Heart left ventricle (tissue), 16 donors: ENCODE data around the gene DLGAP1. TPM values are rescaled to one million over a fixed set of nuclear protein-coding genes. Genes with fewer than 3 reads are reported as not detected.

ENCODE experiments used
- ATAC-seq, 4 donors: fragments of 200-7000 bp; cut with Tn5 transposase; one replicate each; pipeline ENCODE4 v1.9.1; 2020 to 2022; ENCODE audit warnings: moderate library complexity in 4 of 4, mild to moderate bottlenecking in 3 of 4, moderate number of reproducible peaks in 1 of 4
- DNase-seq, 5 donors: peaks; one replicate each; pipeline ENCODE4 v3.0.0-alpha.2; 2020
- H3K27ac ChIP-seq, 12 donors: fragments of 200-600 bp; sonication (generic) in 4 of 12; one replicate each; pipeline versions ENCODE4 v1.5.0 to v1.8.0; 2016 to 2022; ENCODE audit warnings: mild to moderate bottlenecking in 2 of 12
- H3K27me3 ChIP-seq, 9 donors: fragments of 200-600 bp; sonication (generic) in 2 of 9; one replicate each; pipeline versions ENCODE4 v1.5.1 to v1.8.0; 2016 to 2022; ENCODE audit warnings: mild to moderate bottlenecking in 3 of 9
- H3K36me3 ChIP-seq, 9 donors: fragments of 200-600 bp; sonication (generic) in 2 of 9; one replicate each; pipeline versions ENCODE4 v1.5.0 to v1.8.0; 2018 to 2022; ENCODE audit warnings: mild to moderate bottlenecking in 2 of 9
- H3K4me1 ChIP-seq, 12 donors: fragments of 200-600 bp; sonication (generic) in 4 of 12; one replicate each; pipeline versions ENCODE4 v1.5.0 to v1.8.0; 2016 to 2022; ENCODE audit warnings: mild to moderate bottlenecking in 3 of 12
- H3K4me3 ChIP-seq, 12 donors: fragments of 200-600 bp; sonication (generic) in 4 of 12; one replicate each; pipeline versions ENCODE4 v1.5.0 to v1.8.0; 2017 to 2022; ENCODE audit warnings: mild to moderate bottlenecking in 9 of 12, moderate library complexity in 4 of 12
- H3K9me3 ChIP-seq, 12 donors: fragments of 200-600 bp; sonication (generic) in 4 of 12; one replicate each; pipeline versions ENCODE4 v1.5.0 to v1.8.0; 2016 to 2022; ENCODE audit warnings: mild to moderate bottlenecking in 1 of 12
- POLR2A ChIP-seq, 2 donors: fragments of 450-650 bp; IDR thresholded peaks; one replicate each; pipeline ENCODE4 v1.6.1; 2017; ENCODE audit warnings: antibody characterized with exemption in 2 of 2, mild to moderate bottlenecking in 2 of 2, moderate library complexity in 2 of 2
- WGBS, 4 donors: extraction: QIAGEN DNeasy Blood & Tissue Kit in 2 of 4; methylation state at CpG; one replicate each; pipeline versions ENCODE4 v1.1.5 to v1.1.7; 2013 to 2018; 5-methylcytosine and 5-hydroxymethylcytosine counted together
- intact Hi-C, 10 donors: fragments of 100-400 bp; cut with DNase I; formaldehyde crosslinking; loops; one replicate each; pipeline versions ENCODE4 v1.11.1 to v1.14.2; 2022
- polyA plus RNA-seq, 2 donors: library from polyadenylated mRNA; stranded (reverse); fragments of 200-250 nt; gene quantifications; one replicate each; pipeline ENCODE4 v1.2.3, GENCODE V29; 2013
- total RNA-seq, 9 donors: library from RNA; depleted of rRNA in 2 of 9; stranded (reverse); fragments of >200 nt in 2 of 9; fragmentation: NEBNext Ultra II Directional in 3 of 9; extraction: Animal tissue kit (Norgen Biotek cat#: 25700) in 3 of 9; gene quantifications; one replicate each; pipeline versions ENCODE4 v1.1.0 to v1.2.4, GENCODE V29; 2016 to 2023
- TF ChIP-seq, protein P1 (sequence below), 12 donors: fragments of 200-600 bp; sonication (generic) in 4 of 12; IDR thresholded peaks; one replicate each; pipeline versions ENCODE4 v1.5.0 to v1.8.0; 2018 to 2022; ENCODE audit warnings: antibody characterized with exemption in 12 of 12, mild to moderate bottlenecking in 5 of 12
- donor health status: ischemic (EF 13 %, LVEDD 7.1; RV severe dilation, severe dysfunction).
- donor health status: healthy with polysubstance abuse.
- donor health status: DM: no; HTN: yes; CAD: no.
- donor health status: DM: no; HTN: no; CAD: no.
- donor health status: ischemic (EF 25% LVEDD 6.9; RV normal size, moderate dysfunction).
- donor health status: ischemic (EF 25% LVEDD 5.7; RV mildly dilated, moderate dysfunction).
- donor health status: healthy.
- donor health status: DM: yes; HTN: yes; CAD: no.
- donor health status: ischemic (EF 35%, LVEDD 5.7; RV mildly dilated, moderate dysfunction).
- donor health status: nonischemic (EF 11% LVEDD 7.7; RV severe dilation, severe dysfunction).
- donor health status: DM: yes; HTN: yes; CAD: no.
- donor health status: PGD.
- donor health status: ischemic (EF 29% LVEDD 5.4; RV normal size, mild dysfunction).
- donor health status: nonischemic (EF 23%, LVEDD 6.1; RV moderate dilation, normal function).

Gene DLGAP1
- total and polyA plus RNA-seq, 11 donors: 0.10 to 5.5 (median 0.40) TPM; not detected in 1

DNA sequence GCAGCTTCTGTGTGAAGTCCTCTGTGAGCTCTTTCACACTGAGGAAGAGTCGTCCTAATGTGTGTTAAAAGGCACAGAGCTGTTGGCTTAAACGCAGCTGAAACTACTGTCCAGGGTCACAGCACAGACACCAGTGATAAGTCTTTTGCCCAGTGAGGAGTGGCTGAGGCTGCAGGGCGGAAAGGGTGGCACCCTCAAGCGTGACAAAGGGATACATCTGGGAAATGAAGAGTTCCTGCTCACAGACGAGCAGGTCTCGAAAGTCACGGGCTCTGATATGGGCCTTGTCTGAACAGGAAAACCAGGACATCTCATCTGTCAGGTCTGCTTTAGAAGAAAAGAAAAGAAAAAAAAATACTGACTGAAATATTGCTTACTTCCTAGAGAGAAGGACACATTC lies 968.6 kb downstream of the DLGAP1 start:
- intact Hi-C loops: no loop called here
- Histone ChIP-seq H3K9me3 (no peaks in the 10 kb centered on the region), H3K4me3 (no peak overlapping the region), H3K27ac (no peak overlapping the region), H3K36me3 (no peaks in the 10 kb centered on the region), H3K4me1 (no peaks in the 10 kb centered on the region), H3K27me3 (no peaks in the 10 kb centered on the region)
- no peak for DNase-seq
- 58 to 60% (median 58%) methylated on average over 7 of the region's 7 CpGs for WGBS, 4 donors
- ATAC-seq: peak in 1 of 4 donors; percentile 26
- TF ChIP-seq, protein P1, sequence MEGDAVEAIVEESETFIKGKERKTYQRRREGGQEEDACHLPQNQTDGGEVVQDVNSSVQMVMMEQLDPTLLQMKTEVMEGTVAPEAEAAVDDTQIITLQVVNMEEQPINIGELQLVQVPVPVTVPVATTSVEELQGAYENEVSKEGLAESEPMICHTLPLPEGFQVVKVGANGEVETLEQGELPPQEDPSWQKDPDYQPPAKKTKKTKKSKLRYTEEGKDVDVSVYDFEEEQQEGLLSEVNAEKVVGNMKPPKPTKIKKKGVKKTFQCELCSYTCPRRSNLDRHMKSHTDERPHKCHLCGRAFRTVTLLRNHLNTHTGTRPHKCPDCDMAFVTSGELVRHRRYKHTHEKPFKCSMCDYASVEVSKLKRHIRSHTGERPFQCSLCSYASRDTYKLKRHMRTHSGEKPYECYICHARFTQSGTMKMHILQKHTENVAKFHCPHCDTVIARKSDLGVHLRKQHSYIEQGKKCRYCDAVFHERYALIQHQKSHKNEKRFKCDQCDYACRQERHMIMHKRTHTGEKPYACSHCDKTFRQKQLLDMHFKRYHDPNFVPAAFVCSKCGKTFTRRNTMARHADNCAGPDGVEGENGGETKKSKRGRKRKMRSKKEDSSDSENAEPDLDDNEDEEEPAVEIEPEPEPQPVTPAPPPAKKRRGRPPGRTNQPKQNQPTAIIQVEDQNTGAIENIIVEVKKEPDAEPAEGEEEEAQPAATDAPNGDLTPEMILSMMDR (IDR thresholded peaks at IDR 0.05): no peak
- TF ChIP-seq POLR2A (IDR thresholded peaks at IDR 0.05): no peak

DNA sequence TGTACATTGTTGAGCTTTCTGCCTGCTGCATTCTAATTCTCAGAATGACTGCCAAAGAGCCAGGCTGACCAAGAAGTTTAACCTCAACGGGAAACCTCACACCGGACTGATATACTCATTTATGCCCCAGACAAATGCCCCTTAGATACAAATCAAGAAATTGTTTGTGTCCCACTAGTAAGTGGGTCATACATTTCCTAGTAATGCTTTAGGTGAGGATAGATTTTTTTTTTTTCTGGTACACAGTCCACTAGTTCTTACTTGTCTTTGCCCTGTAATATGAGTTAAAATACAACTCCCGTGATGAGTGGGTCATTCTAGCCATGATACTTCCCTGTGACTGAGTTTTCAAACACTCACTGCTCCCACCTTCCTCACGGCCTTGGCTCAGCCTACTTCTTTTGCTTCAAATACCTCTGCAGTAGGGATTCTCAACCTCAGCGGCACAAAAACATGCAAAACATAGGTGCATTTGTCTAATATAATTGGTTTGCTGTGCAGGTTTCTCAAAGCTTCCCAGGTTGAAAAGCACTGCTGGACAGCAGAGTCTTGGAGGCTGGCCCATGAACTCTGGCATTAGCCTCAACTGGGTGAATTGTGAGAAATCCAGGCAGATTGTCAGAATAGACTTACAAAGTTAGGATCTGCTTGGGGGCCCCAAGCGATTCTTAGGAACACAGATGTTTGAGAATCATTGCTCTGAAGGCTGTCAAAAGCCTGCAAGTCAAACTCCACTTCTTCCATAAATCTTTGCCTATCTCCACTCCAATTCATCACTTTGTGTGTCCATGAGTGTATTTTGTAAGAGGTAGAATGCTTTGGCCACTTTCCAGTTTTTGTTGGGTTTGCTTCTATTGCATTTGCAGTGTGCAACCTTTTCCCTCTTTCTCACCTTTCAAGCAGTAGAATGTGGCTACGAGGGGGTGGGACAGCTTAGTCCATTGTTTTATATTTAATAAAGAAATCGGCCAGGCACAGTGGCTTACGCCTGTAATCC lies 969.7 kb downstream of the DLGAP1 start:
- no peaks in the 10 kb centered on the region for H3K4me1 ChIP-seq
- no peaks in the 10 kb centered on the region for H3K9me3 ChIP-seq
- 88 to 94% (median 91%) methylated on average over 9 of the region's 9 CpGs for WGBS, 4 donors
- intact Hi-C loops: no loop called here
- no peak overlapping the region for H3K27ac ChIP-seq
- no peaks in the 10 kb centered on the region for H3K36me3 ChIP-seq
- no peak for ATAC-seq
- TF ChIP-seq, protein P1 (IDR thresholded peaks at IDR 0.05): no peak
- no peak for TF ChIP-seq POLR2A (IDR thresholded peaks at IDR 0.05)
- H3K27me3 ChIP-seq: no peaks in the 10 kb centered on the region
- no peak for DNase-seq
- H3K4me3 ChIP-seq: no peak overlapping the region

DNA sequence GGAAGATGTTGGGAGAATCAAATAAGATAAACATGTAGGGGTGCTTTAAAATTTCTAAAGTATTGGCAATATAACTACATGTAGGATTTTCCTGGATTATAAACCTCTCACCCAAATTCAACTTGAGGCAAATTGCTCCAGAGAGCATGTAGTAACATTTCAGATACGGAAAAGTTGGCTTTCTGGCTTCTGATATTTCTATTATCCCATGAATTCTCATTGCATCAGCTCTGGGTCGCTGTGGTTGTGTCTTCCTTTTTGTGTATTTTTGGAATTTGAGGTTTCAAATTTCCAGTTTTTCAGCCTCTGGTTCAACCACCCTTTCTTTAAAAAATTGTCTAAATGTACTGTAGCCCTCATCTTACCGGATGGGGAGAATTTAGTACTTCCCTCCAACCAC lies 972.8 kb downstream of the DLGAP1 start:
- no peak for TF ChIP-seq POLR2A (IDR thresholded peaks at IDR 0.05)
- TF ChIP-seq, protein P1 (IDR thresholded peaks at IDR 0.05): no peak
- no peaks in the 10 kb centered on the region for H3K4me1 ChIP-seq
- no peaks in the 10 kb centered on the region for H3K27me3 ChIP-seq
- H3K4me3 ChIP-seq: no peak overlapping the region
- H3K36me3 ChIP-seq: no peaks in the 10 kb centered on the region
- H3K9me3 ChIP-seq: no peaks in the 10 kb centered on the region
- ATAC-seq: no peak
- intact Hi-C loops: no loop called here
- DNase-seq: no peak
- 73 to 85% (median 84%) methylated on average over 3 of the region's 3 CpGs for WGBS, 4 donors
- H3K27ac ChIP-seq: no peak overlapping the region

DNA sequence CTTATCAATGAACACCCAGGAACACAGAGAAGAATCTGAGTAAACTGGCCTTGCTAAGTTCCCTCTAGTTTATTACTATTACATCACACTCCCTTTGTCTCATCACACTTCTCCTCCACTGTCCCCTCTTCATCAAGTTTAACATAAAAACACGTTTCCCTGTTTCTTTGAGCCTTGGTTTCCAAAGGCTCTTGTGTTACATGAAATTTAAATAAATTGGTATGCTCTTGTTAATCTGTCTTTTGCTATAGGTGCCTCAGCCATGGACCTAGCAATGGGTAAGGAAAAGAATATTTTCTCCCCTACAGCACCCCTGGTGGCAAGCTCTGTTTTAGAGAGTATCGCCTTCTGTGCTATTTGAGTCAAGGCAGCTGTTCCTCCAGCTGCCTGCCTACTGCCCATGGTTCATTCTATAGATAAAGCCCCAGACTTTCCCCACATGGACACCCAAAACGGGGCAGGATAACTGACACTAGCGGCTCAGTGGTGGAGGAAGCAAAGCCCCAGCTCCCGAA lies 973.4 kb downstream of the DLGAP1 start:
- ATAC-seq (peak in 2 of 4 donors; percentile 68 to 69), DNase-seq (no peak)
- no peak for TF ChIP-seq POLR2A (IDR thresholded peaks at IDR 0.05)
- TF ChIP-seq, protein P1 (IDR thresholded peaks at IDR 0.05): peak in 9 of 12 donors; percentile 15 to 51 (median 33)
- H3K4me3 ChIP-seq: no peak overlapping the region
- intact Hi-C loops: no loop called here
- no peaks in the 10 kb centered on the region for H3K36me3 ChIP-seq
- no peaks in the 10 kb centered on the region for H3K4me1 ChIP-seq
- no peaks in the 10 kb centered on the region for H3K9me3 ChIP-seq
- H3K27ac ChIP-seq: no peak overlapping the region
- WGBS, 4 donors: 32 to 45% (median 34%) methylated on average over 5 of the region's 5 CpGs
- no peaks in the 10 kb centered on the region for H3K27me3 ChIP-seq
